Measurements from ENCODE around the gene GPR173. TPM values are rescaled to one million over a fixed set of nuclear protein-coding genes. Genes with fewer than 3 reads are reported as not detected.

The GPR173 gene
- total and polyA plus RNA-seq, 9 of the 15 experiments (the other 6 are each of a cell fraction or from before 2014, with no cell fraction given): 0.01 TPM; not detected in 8

GRCh38 chrX:53093748-53094581 is 45.4 kb downstream of the GPR173 start, which contains the start of gene KANTR (continued):
- no peak for TF ChIP-seq CBX1 (IDR thresholded peaks at IDR 0.05; ENCODE audit: low read depth)
- no peak for TF ChIP-seq BCOR (IDR thresholded peaks at IDR 0.05)
- 0 out of 2 replicates have a peak, but pooled peaks have one; percentile 31 for TF ChIP-seq SUPT5H (IDR thresholded peaks at IDR 0.05)
- TF ChIP-seq CREM (IDR thresholded peaks at IDR 0.05; ENCODE audit: low read depth): peak; percentile 17; the same call in 1 of the 2 replicates
- TF ChIP-seq, protein P1, sequence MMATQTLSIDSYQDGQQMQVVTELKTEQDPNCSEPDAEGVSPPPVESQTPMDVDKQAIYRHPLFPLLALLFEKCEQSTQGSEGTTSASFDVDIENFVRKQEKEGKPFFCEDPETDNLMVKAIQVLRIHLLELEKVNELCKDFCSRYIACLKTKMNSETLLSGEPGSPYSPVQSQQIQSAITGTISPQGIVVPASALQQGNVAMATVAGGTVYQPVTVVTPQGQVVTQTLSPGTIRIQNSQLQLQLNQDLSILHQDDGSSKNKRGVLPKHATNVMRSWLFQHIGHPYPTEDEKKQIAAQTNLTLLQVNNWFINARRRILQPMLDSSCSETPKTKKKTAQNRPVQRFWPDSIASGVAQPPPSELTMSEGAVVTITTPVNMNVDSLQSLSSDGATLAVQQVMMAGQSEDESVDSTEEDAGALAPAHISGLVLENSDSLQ (IDR thresholded peaks at IDR 0.05): peak; percentile 88
- TF ChIP-seq ZNF57 (CRISPR knock-in tag; IDR thresholded peaks at IDR 0.05): no peak
- no peak for TF ChIP-seq FOXJ2 (tag; IDR thresholded peaks at IDR 0.05)
- TF ChIP-seq TCFL5 (CRISPR knock-in tag; conservative IDR thresholded peaks at IDR 0.05): no peak
- no peak for TF ChIP-seq CAMTA2 (CRISPR knock-in tag; conservative IDR thresholded peaks at IDR 0.05)
- TF ChIP-seq ZNF444 (CRISPR knock-in tag; IDR thresholded peaks at IDR 0.05): no peak
- no peak for TF ChIP-seq ZNF785 (CRISPR knock-in tag; IDR thresholded peaks at IDR 0.05)
- TF ChIP-seq GATA2 (CRISPR knock-in tag; IDR thresholded peaks at IDR 0.05): no peak
- TF ChIP-seq ELF1 (tag; IDR thresholded peaks at IDR 0.05): peak; percentile 63
- TF ChIP-seq MXI1 (IDR thresholded peaks at IDR 0.05; ENCODE audit: low read depth, low read length): no peak
- no peak for TF ChIP-seq CREB3 (tag; conservative IDR thresholded peaks at IDR 0.05; ENCODE audit: low read depth)
- TF ChIP-seq, protein P2, sequence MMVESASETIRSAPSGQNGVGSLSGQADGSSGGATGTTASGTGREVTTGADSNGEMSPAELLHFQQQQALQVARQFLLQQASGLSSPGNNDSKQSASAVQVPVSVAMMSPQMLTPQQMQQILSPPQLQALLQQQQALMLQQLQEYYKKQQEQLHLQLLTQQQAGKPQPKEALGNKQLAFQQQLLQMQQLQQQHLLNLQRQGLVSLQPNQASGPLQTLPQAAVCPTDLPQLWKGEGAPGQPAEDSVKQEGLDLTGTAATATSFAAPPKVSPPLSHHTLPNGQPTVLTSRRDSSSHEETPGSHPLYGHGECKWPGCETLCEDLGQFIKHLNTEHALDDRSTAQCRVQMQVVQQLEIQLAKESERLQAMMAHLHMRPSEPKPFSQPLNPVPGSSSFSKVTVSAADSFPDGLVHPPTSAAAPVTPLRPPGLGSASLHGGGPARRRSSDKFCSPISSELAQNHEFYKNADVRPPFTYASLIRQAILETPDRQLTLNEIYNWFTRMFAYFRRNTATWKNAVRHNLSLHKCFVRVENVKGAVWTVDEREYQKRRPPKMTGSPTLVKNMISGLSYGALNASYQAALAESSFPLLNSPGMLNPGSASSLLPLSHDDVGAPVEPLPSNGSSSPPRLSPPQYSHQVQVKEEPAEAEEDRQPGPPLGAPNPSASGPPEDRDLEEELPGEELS (CRISPR knock-in tag; IDR thresholded peaks at IDR 0.05; ENCODE audit: borderline replicate concordance): no peak
- TF ChIP-seq RBM15 (IDR thresholded peaks at IDR 0.05; ENCODE audit: insufficient read depth, low read length): no peak
- TF ChIP-seq MEIS2 (IDR thresholded peaks at IDR 0.05; ENCODE audit: partially characterized antibody): peak; percentile 25
- TF ChIP-seq HLTF (IDR thresholded peaks at IDR 0.05): no peak
- no peak for TF ChIP-seq ZNF707 (CRISPR knock-in tag; conservative IDR thresholded peaks at IDR 0.05)
- TF ChIP-seq SOX6 (IDR thresholded peaks at IDR 0.05): no peak
- TF ChIP-seq XRCC5 (IDR thresholded peaks at IDR 0.05; ENCODE audit: low read depth, low read length): no peak
- no peak for TF ChIP-seq BCL6 (CRISPR knock-in tag; IDR thresholded peaks at IDR 0.05)
- TF ChIP-seq, protein P3, sequence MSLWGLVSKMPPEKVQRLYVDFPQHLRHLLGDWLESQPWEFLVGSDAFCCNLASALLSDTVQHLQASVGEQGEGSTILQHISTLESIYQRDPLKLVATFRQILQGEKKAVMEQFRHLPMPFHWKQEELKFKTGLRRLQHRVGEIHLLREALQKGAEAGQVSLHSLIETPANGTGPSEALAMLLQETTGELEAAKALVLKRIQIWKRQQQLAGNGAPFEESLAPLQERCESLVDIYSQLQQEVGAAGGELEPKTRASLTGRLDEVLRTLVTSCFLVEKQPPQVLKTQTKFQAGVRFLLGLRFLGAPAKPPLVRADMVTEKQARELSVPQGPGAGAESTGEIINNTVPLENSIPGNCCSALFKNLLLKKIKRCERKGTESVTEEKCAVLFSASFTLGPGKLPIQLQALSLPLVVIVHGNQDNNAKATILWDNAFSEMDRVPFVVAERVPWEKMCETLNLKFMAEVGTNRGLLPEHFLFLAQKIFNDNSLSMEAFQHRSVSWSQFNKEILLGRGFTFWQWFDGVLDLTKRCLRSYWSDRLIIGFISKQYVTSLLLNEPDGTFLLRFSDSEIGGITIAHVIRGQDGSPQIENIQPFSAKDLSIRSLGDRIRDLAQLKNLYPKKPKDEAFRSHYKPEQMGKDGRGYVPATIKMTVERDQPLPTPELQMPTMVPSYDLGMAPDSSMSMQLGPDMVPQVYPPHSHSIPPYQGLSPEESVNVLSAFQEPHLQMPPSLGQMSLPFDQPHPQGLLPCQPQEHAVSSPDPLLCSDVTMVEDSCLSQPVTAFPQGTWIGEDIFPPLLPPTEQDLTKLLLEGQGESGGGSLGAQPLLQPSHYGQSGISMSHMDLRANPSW (CRISPR knock-in tag; IDR thresholded peaks at IDR 0.05): no peak
- no peak for TF ChIP-seq ZSCAN29 (IDR thresholded peaks at IDR 0.05)

Measured in K562 (cell line).